K562 (cell line): ENCODE data around the gene HMGCLL1. TPM values are rescaled to one million over a fixed set of nuclear protein-coding genes. Genes with fewer than 3 reads are reported as not detected.

Experiments
- ATAC-seq: fragments of 200-7000 bp; cut with Tn5 transposase; 3 replicates; pipeline ENCODE4 v1.9.1; 2020; ENCODE audit warnings: moderate library complexity
- BruUV-seq: library from RNA; stranded (reverse); fragments of 400-500 nt; replicated peaks from 2 replicates; lab custom pipeline; 2021; lab: Mats Ljungman, UMichigan
- CTCF ChIA-PET: fragments of 300-600 bp; formaldehyde crosslinking; extraction: SDS; loops from one replicate; lab custom pipeline; 2021; ENCODE audit warnings: low intra/inter-chr PET ratio; lab: Yijun Ruan, JAX
- POLR2A ChIA-PET: fragments of 300-600, 350-650 bp; sonication (Branson Sonifier 250); formaldehyde crosslinking; extraction: SDS; loops from one replicate; lab custom pipeline; 2021; ENCODE audit warnings: antibody characterized with exemption, inconsistent platforms; lab: Yijun Ruan, JAX
- DNase-seq, 4 experiments: peaks; one replicate each; pipeline versions ENCODE4 v3.0.0 to v3.0.0-alpha.2; 2011 to 2018; ENCODE audit warnings: low spot score in 3 of 4, mixed read lengths in 3 of 4; ENCODE audit errors: extremely low read depth in 1 of 4
- FAIRE-seq: peaks from 2 replicates; lab custom pipeline; 2011; peaks lifted over from hg19 to GRCh38; lab: Jason Lieb, UNC
- H2AFZ ChIP-seq: 2 replicates; pipeline ENCODE4 v1.6.0; 2011; ENCODE audit warnings: low read depth, low read length, control low read depth, inconsistent platforms
- H3K27ac ChIP-seq: fragments of 200-600 bp; 3 replicates; pipeline ENCODE4 v1.8.0; 2011; ENCODE audit warnings: low read depth, mild to moderate bottlenecking, control low read depth, inconsistent platforms, low read length, moderate library complexity, mixed read lengths; ENCODE audit errors: extremely low read depth
- H3K27me3 ChIP-seq, 2 experiments: fragments of 300-600 bp in 1 of 2; 2 replicates in 1 of 2; 3 replicates in 1 of 2; pipeline versions ENCODE4 v1.6.0 to v1.8.0; 2011; ENCODE audit warnings: inconsistent platforms in 2 of 2, low read length in 2 of 2, mild to moderate bottlenecking in 1 of 2, mixed read lengths in 1 of 2, moderate library complexity in 1 of 2; ENCODE audit not compliant: control insufficient read depth in 2 of 2, insufficient read depth in 2 of 2
- H3K36me3 ChIP-seq: fragments of 300-600 bp; 3 replicates; pipeline ENCODE4 v1.8.0; 2011; ENCODE audit warnings: mild to moderate bottlenecking, low read length, inconsistent platforms; ENCODE audit not compliant: control insufficient read depth, insufficient read depth
- H3K4me1 ChIP-seq, 2 experiments: fragments of 200-600 bp in 1 of 2; replicated peaks in 1 of 2; 2 replicates in 1 of 2; 3 replicates in 1 of 2; pipeline versions ENCODE4 v1.5.1 to v1.8.0; 2011; ENCODE audit warnings: inconsistent platforms in 2 of 2, low read length in 2 of 2, mild to moderate bottlenecking in 1 of 2, mixed read lengths in 1 of 2, moderate library complexity in 1 of 2; ENCODE audit not compliant: control insufficient read depth in 2 of 2, insufficient read depth in 2 of 2
- H3K4me2 ChIP-seq: 2 replicates; pipeline ENCODE4 v1.6.1; 2011; ENCODE audit warnings: low read length, control low read depth, inconsistent platforms, mixed read lengths; ENCODE audit not compliant: insufficient read depth
- H3K4me3 ChIP-seq: fragments of 200-600 bp; sonication (generic), shearing (Covaris generic); 2 replicates; pipeline ENCODE4 v1.5.1; 2016; ENCODE audit warnings: control low read depth, inconsistent platforms
- H3K79me2 ChIP-seq: fragments of 200-600 bp; 3 replicates; pipeline ENCODE4 v1.8.0; 2011; ENCODE audit warnings: low read length, inconsistent platforms; ENCODE audit not compliant: control insufficient read depth, insufficient read depth
- H3K9ac ChIP-seq, 2 experiments: 2 replicates each; pipeline versions ENCODE4 v1.6.0 to v1.6.1; 2011; ENCODE audit warnings: low read depth in 2 of 2, low read length in 2 of 2, control low read depth in 1 of 2, inconsistent platforms in 1 of 2, mild to moderate bottlenecking in 1 of 2, mixed read lengths in 1 of 2; ENCODE audit not compliant: insufficient read depth in 1 of 2
- H3K9me1 ChIP-seq: one replicate; pipeline ENCODE4 v1.6.0; 2011; ENCODE audit warnings: inconsistent platforms, mild to moderate bottlenecking, low read length, moderate library complexity; ENCODE audit not compliant: control insufficient read depth, insufficient read depth
- H3K9me3 ChIP-seq: replicated peaks from 2 replicates; pipeline ENCODE4 v1.5.1; 2011; ENCODE audit warnings: low read depth, low read length, inconsistent platforms; ENCODE audit not compliant: control insufficient read depth, insufficient read depth
- H4K20me1 ChIP-seq: replicated peaks from 2 replicates; pipeline ENCODE4 v1.6.1; 2011; ENCODE audit warnings: low read length, inconsistent platforms, mixed read lengths; ENCODE audit not compliant: control insufficient read depth, insufficient read depth
- BCOR ChIP-seq: fragments of 450-650 bp; IDR thresholded peaks from 2 replicates; pipeline ENCODE4 v1.6.1; 2016
- CBX2 ChIP-seq: fragments of 200-600 bp; sonication (generic); IDR thresholded peaks from one replicate; pipeline ENCODE4 v1.6.1; 2012; ENCODE audit warnings: mild to moderate bottlenecking, low read length, inconsistent platforms; ENCODE audit not compliant: insufficient read depth, poor library complexity, severe bottlenecking
- DIDO1 ChIP-seq: fragments of 450-650 bp; IDR thresholded peaks from 2 replicates; pipeline ENCODE4 v1.6.1; 2016; ENCODE audit warnings: low read depth, missing biosample characterization, missing genetic modification characterization
- NEUROD1 ChIP-seq: fragments of 150-350 bp; IDR thresholded peaks from 2 replicates; pipeline ENCODE4 v1.6.1; 2014; ENCODE audit warnings: borderline replicate concordance, low read length, low read depth; ENCODE audit not compliant: partially characterized antibody
- PHF20 ChIP-seq: fragments of 450-650 bp; IDR thresholded peaks from 2 replicates; pipeline ENCODE4 v1.6.1; 2018; ENCODE audit not compliant: partially characterized antibody
- PTBP1 ChIP-seq: fragments of 200-400 bp; formaldehyde crosslinking; IDR thresholded peaks from 2 replicates; pipeline ENCODE4 v1.6.1; 2017; ENCODE audit warnings: low read depth, low read length
- TAF15 ChIP-seq: fragments of 200-400 bp; formaldehyde crosslinking; IDR thresholded peaks from 2 replicates; pipeline ENCODE4 v1.6.1; 2017; ENCODE audit warnings: mild to moderate bottlenecking, low read depth, low read length, moderate library complexity
- ZNF445 ChIP-seq: fragments of 250-450 bp; sonication (Bioruptor Pico); IDR thresholded peaks from 2 replicates; pipeline ENCODE4 v1.4.0; 2020; ENCODE audit warnings: low read depth, mild to moderate bottlenecking, moderate library complexity
- ZNF717 ChIP-seq: fragments of 250-450 bp; sonication (Bioruptor Pico); IDR thresholded peaks from 2 replicates; pipeline ENCODE4 v1.5.0; 2021
- ZSCAN29 ChIP-seq: fragments of 450-650 bp; IDR thresholded peaks from 2 replicates; pipeline ENCODE4 v1.6.1; 2017
- WGBS: fragments of 100-300 bp; shearing (Covaris generic); methylation state at CpG from one replicate; pipeline ENCODE4 v1.1.6; 2016; ENCODE audit warnings: low coverage, mixed read lengths; ENCODE audit not compliant: insufficient coverage; ENCODE audit errors: missing lambda C conversion rate; 5-methylcytosine and 5-hydroxymethylcytosine counted together
- in situ Hi-C: fragments of 300-500 bp; cut with MboI; formaldehyde crosslinking; loops from 4 replicates; pipeline ENCODE4 v1.15.0; 2018; ENCODE audit warnings: inconsistent platforms, mixed read lengths
- intact Hi-C: fragments of 100-400 bp; cut with micrococcal nuclease; formaldehyde crosslinking; loops from 2 replicates; pipeline ENCODE4 v1.14.2; 2022
- polyA plus RNA-seq, 8 experiments: library from polyadenylated mRNA; depleted of rRNA in 4 of 8; stranded (reverse) in 5 of 8; unstranded in 3 of 8; fragments of >200 nt; fragmentation: Nextera tagmentation in 2 of 8; fragmentation: Illumina TruSeq in 1 of 8; extraction: Ambion mirVana in 2 of 8; extraction: Trizol in 1 of 8; gene quantifications; 2 replicates each; pipeline versions ENCODE4 v1.2.1 to v1.2.3, GENCODE V29; 2011 to 2014; ENCODE audit warnings: inconsistent platforms in 1 of 8, missing spikeins in 1 of 8
- total RNA-seq, 7 experiments: library from RNA; depleted of rRNA in 6 of 7; stranded (reverse); fragments of >200 nt in 6 of 7; fragmentation: Illumina TruSeq in 2 of 7; extraction: Trizol in 2 of 7; gene quantifications; 2 replicates each; pipeline versions ENCODE4 v1.2.1 to v1.2.3, GENCODE V29; 2011 to 2021; ENCODE audit warnings: low replicate concordance in 1 of 7
- TF ChIP-seq, protein P1 (sequence below), 2 experiments: fragments of 450-650 bp; IDR thresholded peaks; 2 replicates each; pipeline ENCODE4 v1.6.1; 2016; ENCODE audit warnings: mild to moderate bottlenecking in 2 of 2, borderline replicate concordance in 1 of 2, low read depth in 1 of 2, moderate library complexity in 1 of 2

Gene HMGCLL1
- total and polyA plus RNA-seq, 9 of the 15 experiments (the other 6 are each of a cell fraction or from before 2014, with no cell fraction given), result not detected

DNA sequence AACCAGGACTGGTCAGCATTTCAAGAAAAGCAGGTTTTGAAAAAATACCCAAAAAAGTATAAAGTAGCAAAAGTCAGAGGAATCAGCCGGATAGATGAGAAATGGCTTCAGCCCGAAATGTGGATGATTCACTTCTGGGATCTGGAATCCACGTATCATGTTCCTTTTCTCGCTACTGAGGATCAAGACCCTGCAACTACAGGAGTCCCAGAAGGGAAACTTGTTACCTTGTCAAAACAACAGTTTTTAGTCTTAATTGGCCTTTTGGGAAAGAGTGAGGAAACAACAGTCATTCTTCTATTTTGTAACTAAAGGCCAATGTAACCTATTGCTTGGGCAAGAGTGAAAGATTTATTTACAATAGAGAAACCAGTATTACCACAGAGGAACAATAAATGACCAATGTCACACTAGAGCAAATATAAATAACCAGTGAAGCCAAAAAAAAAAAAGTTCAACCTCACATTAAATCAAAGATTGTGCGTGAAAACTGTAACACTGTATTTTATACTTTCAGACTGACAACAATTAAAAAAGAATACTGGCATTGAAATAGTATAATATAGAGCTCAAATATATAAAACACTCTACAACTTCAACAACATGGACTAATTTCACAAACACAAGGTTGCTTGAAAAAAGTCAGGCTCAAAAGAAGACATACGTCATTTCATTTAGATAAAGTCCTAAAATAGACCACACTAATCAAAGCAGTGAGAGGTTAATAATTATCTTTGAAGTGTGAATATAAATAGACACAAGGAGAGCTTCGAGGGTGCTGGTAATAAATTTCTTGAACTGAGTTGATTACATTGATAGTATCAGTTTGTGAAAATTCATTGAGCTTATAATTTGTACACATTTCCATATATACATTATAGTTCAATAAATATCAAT is 135.5 kb downstream of the HMGCLL1 start:
- no peaks in the 10 kb centered on the region for H3K9me1 ChIP-seq
- no peak for DNase-seq
- no peak overlapping the region for H3K4me2 ChIP-seq
- no peak overlapping the region for H2AFZ ChIP-seq
- in situ Hi-C loops (no loop called here), intact Hi-C loops (no loop called here)
- BruUV-seq, result no TSS peak
- FAIRE-seq, result no peak
- H3K36me3 ChIP-seq, result no peaks in the 10 kb centered on the region
- no peak overlapping the region for H3K27ac ChIP-seq
- H3K9me3 ChIP-seq, result no peaks in the 10 kb centered on the region
- H3K9ac ChIP-seq, result no peak overlapping the region
- ATAC-seq, result no peak
- ChIA-PET CTCF (no interaction called here), POLR2A (no interaction called here)
- H3K4me1 ChIP-seq, result no peaks in the 10 kb centered on the region
- no peaks in the 10 kb centered on the region for H4K20me1 ChIP-seq
- H3K4me3 ChIP-seq, result no peak overlapping the region
- H3K27me3 ChIP-seq, result no peaks in the 10 kb centered on the region
- WGBS, result 0% methylated on average over 6 of the region's 7 CpGs
- no peaks in the 10 kb centered on the region for H3K79me2 ChIP-seq
- TF ChIP-seq PTBP1 (no peak), PHF20 (no peak), TAF15 (no peak), ZNF717 (CRISPR knock-in tag) (no peak), NEUROD1 (no peak), BCOR (no peak), CBX2 (no peak), ZNF445 (no peak), ZSCAN29 (no peak), DIDO1 (tag) (no peak)
- TF ChIP-seq, protein P1, sequence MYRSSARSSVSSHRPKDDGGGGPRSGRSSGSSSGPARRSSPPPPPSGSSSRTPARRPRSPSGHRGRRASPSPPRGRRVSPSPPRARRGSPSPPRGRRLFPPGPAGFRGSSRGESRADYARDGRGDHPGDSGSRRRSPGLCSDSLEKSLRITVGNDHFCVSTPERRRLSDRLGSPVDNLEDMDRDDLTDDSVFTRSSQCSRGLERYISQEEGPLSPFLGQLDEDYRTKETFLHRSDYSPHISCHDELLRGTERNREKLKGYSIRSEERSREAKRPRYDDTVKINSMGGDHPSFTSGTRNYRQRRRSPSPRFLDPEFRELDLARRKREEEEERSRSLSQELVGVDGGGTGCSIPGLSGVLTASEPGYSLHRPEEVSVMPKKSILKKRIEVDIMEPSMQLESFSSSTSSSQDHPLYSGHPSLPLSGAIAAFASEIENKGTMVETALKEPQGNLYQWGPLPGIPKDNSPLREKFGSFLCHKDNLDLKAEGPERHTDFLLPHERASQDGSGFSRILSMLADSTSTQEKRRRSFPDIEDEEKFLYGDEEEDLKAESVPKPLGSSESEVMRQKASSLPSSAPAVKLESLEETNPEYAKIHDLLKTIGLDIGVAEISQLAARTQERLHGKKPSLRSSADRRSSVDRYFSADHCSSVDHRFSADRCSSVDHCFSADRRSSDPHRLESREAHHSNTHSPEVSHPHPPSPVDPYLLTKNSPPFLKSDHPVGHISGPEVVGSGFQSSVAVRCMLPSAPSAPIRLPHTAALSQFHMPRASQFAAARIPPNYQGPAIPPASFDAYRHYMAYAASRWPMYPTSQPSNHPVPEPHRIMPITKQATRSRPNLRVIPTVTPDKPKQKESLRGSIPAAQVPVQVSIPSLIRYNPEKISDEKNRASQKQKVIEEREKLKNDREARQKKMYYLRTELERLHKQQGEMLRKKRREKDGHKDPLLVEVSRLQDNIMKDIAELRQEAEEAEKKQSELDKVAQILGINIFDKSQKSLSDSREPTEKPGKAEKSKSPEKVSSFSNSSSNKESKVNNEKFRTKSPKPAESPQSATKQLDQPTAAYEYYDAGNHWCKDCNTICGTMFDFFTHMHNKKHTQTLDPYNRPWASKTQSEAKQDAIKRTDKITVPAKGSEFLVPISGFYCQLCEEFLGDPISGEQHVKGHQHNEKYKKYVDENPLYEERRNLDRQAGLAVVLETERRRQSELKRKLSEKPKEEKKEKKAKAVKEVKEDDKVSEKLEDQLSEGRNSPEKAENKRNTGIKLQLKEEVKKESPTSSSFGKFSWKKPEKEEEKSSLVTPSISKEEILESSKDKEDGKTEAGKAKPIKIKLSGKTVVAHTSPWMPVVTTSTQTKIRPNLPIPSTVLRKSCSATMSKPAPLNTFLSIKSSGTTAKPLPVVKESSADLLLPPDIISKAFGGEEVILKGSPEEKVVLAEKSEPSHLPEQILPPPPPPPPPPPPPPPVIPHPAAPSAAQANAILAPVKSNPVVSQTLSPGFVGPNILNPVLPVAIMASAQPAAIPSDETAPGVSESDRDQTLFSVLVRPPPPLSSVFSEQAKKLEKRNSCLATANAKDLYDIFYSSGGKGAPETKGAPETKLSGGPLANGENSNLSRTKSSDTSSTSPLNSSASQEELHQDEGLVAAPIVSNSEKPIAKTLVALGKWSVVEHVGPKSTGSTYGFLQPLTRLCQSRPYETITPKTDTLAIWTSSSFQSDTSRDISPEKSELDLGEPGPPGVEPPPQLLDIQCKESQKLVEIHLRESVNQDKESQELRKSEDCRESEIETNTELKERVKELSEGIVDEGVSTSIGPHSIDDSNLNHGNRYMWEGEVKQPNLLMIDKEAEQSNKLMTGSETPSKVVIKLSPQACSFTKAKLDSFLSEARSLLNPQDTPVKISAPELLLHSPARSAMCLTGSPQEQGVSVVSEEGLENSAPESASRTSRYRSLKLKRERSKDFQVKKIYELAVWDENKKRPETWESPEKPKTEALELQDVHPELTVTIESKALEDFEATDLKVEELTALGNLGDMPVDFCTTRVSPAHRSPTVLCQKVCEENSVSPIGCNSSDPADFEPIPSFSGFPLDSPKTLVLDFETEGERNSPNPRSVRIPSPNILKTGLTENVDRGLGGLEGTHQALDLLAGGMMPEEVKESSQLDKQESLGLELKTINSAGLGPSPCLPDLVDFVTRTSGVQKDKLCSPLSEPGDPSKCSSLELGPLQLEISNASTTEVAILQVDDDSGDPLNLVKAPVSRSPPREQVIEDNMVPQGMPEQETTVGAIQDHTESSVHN (IDR thresholded peaks at IDR 0.05; ENCODE audit: borderline replicate concordance in 1 of 2, low read depth in 1 of 2), result no peak
